GM23338 (cell line): ENCODE measurements around the gene MOB2. TPM values are rescaled to one million over a fixed set of nuclear protein-coding genes. Genes with fewer than 3 reads are reported as not detected.

Experiments
- ATAC-seq: fragments of 200-7000 bp; cut with Tn5 transposase; 3 replicates; pipeline ENCODE4 v1.9.1; 2020
- DNase-seq: peaks from one replicate; pipeline ENCODE4 v3.0.0-alpha.2; 2015; ENCODE audit warnings: low spot score
- H2AFZ ChIP-seq: fragments of 200-600 bp; sonication (generic); 2 replicates; pipeline ENCODE4 v1.8.0; 2016; ENCODE audit warnings: antibody characterized with exemption, mild to moderate bottlenecking, moderate library complexity
- H3F3A ChIP-seq: fragments of 200-600 bp; sonication (generic); replicated peaks from 2 replicates; pipeline ENCODE4 v1.8.0; 2017; ENCODE audit warnings: antibody characterized with exemption, mixed run types, low read depth
- H3K27ac ChIP-seq: fragments of 200-600 bp; sonication (generic); 2 replicates; pipeline ENCODE4 v1.6.1; 2016; ENCODE audit warnings: low read depth
- H3K27me3 ChIP-seq: fragments of 200-600 bp; sonication (generic); 2 replicates; pipeline ENCODE4 v1.8.0; 2016; ENCODE audit warnings: mild to moderate bottlenecking, mixed run types, moderate library complexity; ENCODE audit not compliant: insufficient read depth
- H3K36me3 ChIP-seq: fragments of 200-600 bp; sonication (generic); 2 replicates; pipeline ENCODE4 v1.8.0; 2016; ENCODE audit warnings: mild to moderate bottlenecking; ENCODE audit not compliant: insufficient read depth
- H3K4me1 ChIP-seq: fragments of 200-600 bp; sonication (generic); 2 replicates; pipeline ENCODE4 v1.8.0; 2016; ENCODE audit warnings: mild to moderate bottlenecking, moderate library complexity; ENCODE audit not compliant: insufficient read depth
- H3K4me2 ChIP-seq: fragments of 200-600 bp; sonication (generic); 2 replicates; pipeline ENCODE4 v1.7.1; 2017; ENCODE audit warnings: mixed run types
- H3K4me3 ChIP-seq: fragments of 200-600 bp; sonication (generic); 2 replicates; pipeline ENCODE4 v1.6.1; 2016; ENCODE audit warnings: mixed run types
- H3K79me2 ChIP-seq: fragments of 200-600 bp; sonication (generic); replicated peaks from 2 replicates; pipeline ENCODE4 v1.8.0; 2017; ENCODE audit warnings: mild to moderate bottlenecking; ENCODE audit not compliant: insufficient read depth
- H3K9me2 ChIP-seq: fragments of 200-600 bp; sonication (generic); 2 replicates; pipeline ENCODE4 v1.8.0; 2017; ENCODE audit not compliant: insufficient read depth
- H4K20me1 ChIP-seq: fragments of 200-600 bp; sonication (generic); replicated peaks from 2 replicates; pipeline ENCODE4 v1.8.0; 2017; ENCODE audit warnings: mild to moderate bottlenecking; ENCODE audit not compliant: insufficient read depth
- H3K27ac Mint-ChIP-seq: 2 replicates; pipeline ENCODE4 v1.8.0; 2020; ENCODE audit warnings: inconsistent platforms, mild to moderate bottlenecking, moderate library complexity, mixed read lengths
- H3K27me3 Mint-ChIP-seq: 3 replicates; pipeline ENCODE4 v1.8.0; 2022; ENCODE audit warnings: low read depth, mild to moderate bottlenecking, moderate library complexity, mixed read lengths, inconsistent platforms; ENCODE audit not compliant: insufficient read depth, poor library complexity
- H3K36me3 Mint-ChIP-seq: 3 replicates; pipeline ENCODE4 v1.8.0; 2021; ENCODE audit warnings: low read depth, mild to moderate bottlenecking, inconsistent platforms, moderate library complexity, mixed read lengths
- H3K4me1 Mint-ChIP-seq: 3 replicates; pipeline ENCODE4 v1.8.0; 2020; ENCODE audit warnings: mild to moderate bottlenecking, inconsistent platforms, mixed read lengths
- H3K4me3 Mint-ChIP-seq: 3 replicates; pipeline ENCODE4 v1.8.0; 2021; ENCODE audit warnings: moderate library complexity, mild to moderate bottlenecking, inconsistent platforms, mixed read lengths
- H3K9me3 Mint-ChIP-seq: 3 replicates; pipeline ENCODE4 v1.8.0; 2020; ENCODE audit warnings: moderate library complexity, mild to moderate bottlenecking, inconsistent platforms, mixed read lengths
- ETS1 ChIP-seq: IDR thresholded peaks from 2 replicates; pipeline ENCODE4 v1.6.1; 2016; ENCODE audit warnings: antibody characterized with exemption
- EZH2 ChIP-seq: fragments of 200-600 bp; sonication (generic); IDR thresholded peaks from one replicate; pipeline ENCODE4 v1.8.0; 2017; ENCODE audit warnings: antibody characterized with exemption, mild to moderate bottlenecking, low read depth; ENCODE audit not compliant: unreplicated experiment
- NANOG ChIP-seq: IDR thresholded peaks from 2 replicates; pipeline ENCODE4 v1.6.1; 2016; ENCODE audit warnings: antibody characterized with exemption, borderline replicate concordance
- POLR2AphosphoS5 ChIP-seq: IDR thresholded peaks from 2 replicates; pipeline ENCODE4 v1.6.1; 2016; ENCODE audit warnings: antibody characterized with exemption, low read depth
- STAT1 ChIP-seq: IDR thresholded peaks from one replicate; pipeline ENCODE4 v1.6.1; 2016; ENCODE audit warnings: antibody characterized with exemption; ENCODE audit not compliant: unreplicated experiment
- ZNF462 ChIP-seq: fragments of 250-450 bp; sonication (Bioruptor Pico); IDR thresholded peaks from 2 replicates; pipeline ENCODE4 v1.5.0; 2020; ENCODE audit warnings: mild to moderate bottlenecking, moderate library complexity
- polyA plus RNA-seq: library from polyadenylated mRNA; unstranded; fragments of >200 nt; fragmentation: Nextera tagmentation; extraction: Ambion mirVana; gene quantifications from 2 replicates; pipeline ENCODE4 v1.2.1, GENCODE V29; 2016
- total RNA-seq: library from RNA; depleted of rRNA; stranded (reverse); fragments of >200 nt; shearing (Covaris generic); gene quantifications from 2 replicates; pipeline ENCODE4 v1.2.3, GENCODE V29; 2014

The MOB2 gene
- total and polyA plus RNA-seq, 2 experiments from 2014 or later = 10.1 to 19.7 TPM

DNA sequence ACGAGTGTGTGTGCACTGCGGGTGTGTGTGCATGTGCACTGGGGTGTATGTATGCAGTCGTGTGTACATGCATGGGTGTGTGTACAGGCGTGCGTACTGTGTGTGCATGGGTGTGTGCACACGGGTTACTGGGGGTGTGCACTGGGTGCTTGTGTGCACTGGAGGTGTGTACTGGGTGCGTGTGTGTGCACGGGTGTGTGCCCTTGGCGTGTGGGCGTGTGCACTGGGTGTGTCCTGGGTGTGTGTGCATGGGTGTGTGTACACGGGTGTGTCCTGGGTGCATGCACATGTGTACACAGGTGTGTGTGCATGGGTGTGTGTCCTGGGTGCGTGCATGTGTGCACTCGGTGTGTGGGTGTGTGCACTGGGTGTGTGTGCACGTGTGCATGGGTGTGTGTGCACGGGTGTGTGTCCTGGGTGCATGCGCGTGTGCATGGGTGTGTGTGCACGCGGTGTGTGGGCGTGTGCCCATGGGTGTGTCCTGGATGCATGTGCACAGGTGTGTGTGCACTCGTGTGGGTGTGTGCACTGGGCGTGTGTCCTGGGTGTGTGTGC is 57.7 kb downstream of the MOB2 start:
- no peak for ATAC-seq

More for the DNA sequence above, 57.7 kb downstream of the MOB2 start:
- TF ChIP-seq ZNF462 (CRISPR knock-in tag) (no peak), STAT1 (no peak), POLR2AphosphoS5 (no peak), ETS1 (no peak), EZH2 (no peak), NANOG (no peak)
- H3K4me1 ChIP-seq = no peaks in the 10 kb centered on the region
- no peak overlapping the region for H3K4me2 ChIP-seq
- Mint-ChIP-seq H3K36me3 (peaks cover 3% of the 10 kb centered on the region; the same call in 1 of the 3 replicates), H3K27ac (no peak overlapping the region), H3K4me1 (no peaks in the 10 kb centered on the region; the same call in 2 of the 3 replicates), H3K27me3 (peaks cover 2% of the 10 kb centered on the region), H3K4me3 (no peak overlapping the region), H3K9me3 (0 out of 3 replicates have a peak, but pooled peaks cover 4% of the 10 kb centered on the region)
- no peak overlapping the region for H3K27ac ChIP-seq
- H2AFZ ChIP-seq = no peak overlapping the region
- H3K36me3 ChIP-seq = no peaks in the 10 kb centered on the region
- no peaks in the 10 kb centered on the region for H3F3A ChIP-seq
- DNase-seq = no peak
- H3K4me3 ChIP-seq = no peak overlapping the region
- no peaks in the 10 kb centered on the region; the same call in 1 of the 2 replicates for H4K20me1 ChIP-seq
- no peaks in the 10 kb centered on the region for H3K27me3 ChIP-seq
- H3K9me2 ChIP-seq = no peaks in the 10 kb centered on the region
- H3K79me2 ChIP-seq = peaks cover 19% of the 10 kb centered on the region
